Transverse colon (tissue), 4 donors: ENCODE results near the gene HOXB4. TPM values are rescaled to one million over a fixed set of nuclear protein-coding genes. Genes with fewer than 3 reads are reported as not detected.

Source experiments
- DNase-seq: peaks from one replicate; pipeline ENCODE4 v3.0.0-alpha.2; 2019
- H3K27ac ChIP-seq, 4 donors: fragments of 200-600 bp; sonication (generic); 2 replicates each; pipeline ENCODE4 v1.5.1; 2016 to 2018; ENCODE audit warnings: inconsistent platforms in 4 of 4
- H3K27me3 ChIP-seq: fragments of 200-600 bp; sonication (generic); 2 replicates; pipeline ENCODE4 v1.5.1; 2017; ENCODE audit warnings: inconsistent platforms
- H3K36me3 ChIP-seq, 4 donors: fragments of 200-600 bp; sonication (generic); 2 replicates each; pipeline ENCODE4 v1.5.1; 2017 to 2019; ENCODE audit warnings: inconsistent platforms in 4 of 4
- H3K4me1 ChIP-seq, 4 donors: fragments of 200-600 bp; sonication (generic); 2 replicates each; pipeline ENCODE4 v1.5.1; 2017 to 2020; ENCODE audit warnings: inconsistent platforms in 4 of 4
- H3K4me3 ChIP-seq, 4 donors: fragments of 200-600 bp; sonication (generic); 1 replicate in 1 of 4; 2 replicates in 3 of 4; pipeline versions ENCODE4 v1.5.1 to v1.6.1; 2017 to 2019; ENCODE audit warnings: inconsistent platforms in 4 of 4
- H3K9me3 ChIP-seq, 2 donors: fragments of 200-600 bp; sonication (generic); 2 replicates each; pipeline ENCODE4 v1.5.1; 2017 to 2019; ENCODE audit warnings: inconsistent platforms in 2 of 2
- EP300 ChIP-seq: sonication (generic); formaldehyde crosslinking; IDR thresholded peaks from one replicate; pipeline ENCODE4 v1.6.1; 2017; ENCODE audit warnings: antibody characterized with exemption, low read depth
- POLR2A ChIP-seq: fragments of 450-650 bp; IDR thresholded peaks from one replicate; pipeline ENCODE4 v1.6.1; 2016; ENCODE audit warnings: antibody characterized with exemption, mild to moderate bottlenecking, moderate library complexity
- POLR2AphosphoS5 ChIP-seq, 3 donors: sonication (generic); formaldehyde crosslinking; IDR thresholded peaks; one replicate each; pipeline ENCODE4 v1.6.1; 2016; ENCODE audit warnings: antibody characterized with exemption in 3 of 3
- WGBS, 2 donors: methylation state at CpG; one replicate each; pipeline ENCODE4 v1.1.5; 2018; ENCODE audit warnings: low coverage in 1 of 2; 5-methylcytosine and 5-hydroxymethylcytosine counted together
- in situ Hi-C, 4 donors: fragments of 200-750 bp; cut with MboI; loops; one replicate each; pipeline versions ENCODE4 v1.15.0 to v1.15.1; 2017; ENCODE audit warnings: low sequenced_read_pairs in 3 of 4, low pct_ligation_motif_present in 1 of 4, low pct_unique_long_range_greater_than_20kb in 1 of 4
- intact Hi-C: fragments of 100-400 bp; cut with DNase I; formaldehyde crosslinking; loops from one replicate; pipeline ENCODE4 v1.15.1; 2023; ENCODE audit warnings: low total_unique reads
- total RNA-seq, 4 donors: library from RNA; depleted of rRNA; stranded (reverse); fragments of >200 nt; gene quantifications; one replicate each; pipeline ENCODE4 v1.1.0, GENCODE V29; 2016
- TF ChIP-seq, protein P1 (sequence below), 5 experiments: fragments of 200-600 bp in 3 of 5; fragments of 450-650 bp in 2 of 5; sonication (generic) in 3 of 5; IDR thresholded peaks; 1 replicate in 2 of 5; 2 replicates in 3 of 5; pipeline ENCODE4 v1.5.1; 2016 to 2017; ENCODE audit warnings: antibody characterized with exemption in 5 of 5, inconsistent platforms in 3 of 5, mild to moderate bottlenecking in 2 of 5, moderate library complexity in 1 of 5

Gene HOXB4
- total RNA-seq, 4 donors from 2014 or later, result 1.9 to 4.8 (median 2.0) TPM; not detected in 1

DNA sequence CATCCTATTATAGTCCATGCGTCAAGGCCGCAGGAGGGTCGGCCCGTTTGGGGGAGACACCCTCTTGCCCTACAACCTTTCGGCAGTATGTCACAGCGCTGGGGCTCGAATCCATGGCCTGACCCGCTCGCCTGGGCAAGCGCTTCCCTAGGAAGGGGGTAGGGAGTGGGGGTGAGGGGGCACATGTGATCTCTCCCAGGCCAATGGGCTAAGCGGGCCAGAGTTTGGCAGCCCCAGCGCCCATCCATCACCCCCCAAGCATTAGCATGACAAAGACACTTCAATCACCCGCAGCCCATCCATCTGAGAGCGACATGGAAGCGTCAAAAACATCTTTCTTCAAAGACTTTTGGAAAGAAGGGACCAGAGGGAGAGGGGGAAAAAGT, 47.3 kb downstream of the HOXB4 start, which contains the start of gene HOXB1:
Gene HOXB1, minus strand, starts transcription at position 125 of the 386 bp plus-strand sequence. Its CDS starts 107 bp downstream, at position 18.
- intact Hi-C loops (no loop called here), in situ Hi-C loops (no loop called here)
- no peak for DNase-seq
- Histone ChIP-seq H3K27ac (no peak within 1 kb of the TSS), H3K36me3 (no peaks in the 10 kb centered on the region), H3K4me3 (no peak within 1 kb of the TSS), H3K4me1 (peaks cover 0 to 8% (median 0%) of the 10 kb centered on the region in 4 donors), H3K9me3 (no peaks in the 10 kb centered on the region), H3K27me3 (peaks cover 27% of the 10 kb centered on the region)
- WGBS, 2 donors, result 91% methylated on average over 15 of the region's 15 CpGs; no CpG with 5 or more reads in 1 of the 2 donors
- TF ChIP-seq POLR2AphosphoS5 (IDR thresholded peaks at IDR 0.05) (no peak), POLR2A (no peak), EP300 (no peak)
- TF ChIP-seq, protein P1, sequence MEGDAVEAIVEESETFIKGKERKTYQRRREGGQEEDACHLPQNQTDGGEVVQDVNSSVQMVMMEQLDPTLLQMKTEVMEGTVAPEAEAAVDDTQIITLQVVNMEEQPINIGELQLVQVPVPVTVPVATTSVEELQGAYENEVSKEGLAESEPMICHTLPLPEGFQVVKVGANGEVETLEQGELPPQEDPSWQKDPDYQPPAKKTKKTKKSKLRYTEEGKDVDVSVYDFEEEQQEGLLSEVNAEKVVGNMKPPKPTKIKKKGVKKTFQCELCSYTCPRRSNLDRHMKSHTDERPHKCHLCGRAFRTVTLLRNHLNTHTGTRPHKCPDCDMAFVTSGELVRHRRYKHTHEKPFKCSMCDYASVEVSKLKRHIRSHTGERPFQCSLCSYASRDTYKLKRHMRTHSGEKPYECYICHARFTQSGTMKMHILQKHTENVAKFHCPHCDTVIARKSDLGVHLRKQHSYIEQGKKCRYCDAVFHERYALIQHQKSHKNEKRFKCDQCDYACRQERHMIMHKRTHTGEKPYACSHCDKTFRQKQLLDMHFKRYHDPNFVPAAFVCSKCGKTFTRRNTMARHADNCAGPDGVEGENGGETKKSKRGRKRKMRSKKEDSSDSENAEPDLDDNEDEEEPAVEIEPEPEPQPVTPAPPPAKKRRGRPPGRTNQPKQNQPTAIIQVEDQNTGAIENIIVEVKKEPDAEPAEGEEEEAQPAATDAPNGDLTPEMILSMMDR (IDR thresholded peaks at IDR 0.05), result no peak

DNA sequence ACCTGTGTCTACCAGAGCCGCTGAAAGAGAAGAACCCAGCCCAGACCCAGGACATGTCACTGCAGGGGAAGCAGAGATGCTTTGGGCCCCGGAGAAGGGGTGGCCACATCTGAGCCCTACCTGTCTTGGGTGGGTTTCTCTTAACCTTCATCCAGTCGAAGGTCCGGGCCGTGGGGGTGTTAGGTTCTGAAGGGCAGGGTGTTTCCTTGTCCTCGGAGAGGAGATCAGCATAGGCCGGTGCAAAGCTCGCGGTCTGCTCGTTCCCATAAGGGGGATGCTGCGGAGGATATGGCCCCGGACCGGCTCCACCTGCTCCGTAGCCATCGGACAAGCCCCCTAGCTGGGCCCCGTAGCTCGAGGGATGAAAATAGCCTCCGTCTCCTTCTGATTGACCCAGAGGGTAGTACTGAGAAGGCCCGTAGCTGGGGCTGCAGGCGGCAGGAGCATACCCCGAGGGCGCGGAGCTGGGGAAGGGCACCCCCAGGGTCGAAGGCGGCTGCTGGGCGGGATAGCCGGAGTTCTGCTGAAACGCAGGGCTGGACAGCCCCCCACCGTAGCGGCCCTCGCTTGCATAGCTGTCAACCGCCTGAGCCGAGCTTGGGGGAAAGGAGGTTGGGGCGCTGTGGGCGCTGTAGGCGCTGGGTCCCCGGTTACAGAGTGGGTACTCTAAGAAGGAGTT, 47.8 kb downstream of the HOXB4 start:
- DNase-seq, result no peak
- no peak overlapping the region for H3K4me3 ChIP-seq
- no peaks in the 10 kb centered on the region for H3K36me3 ChIP-seq
- 94% methylated on average over 37 of the region's 37 CpGs; no CpG with 5 or more reads in 1 of the 2 donors for WGBS, 2 donors
- H3K27me3 ChIP-seq, result peaks cover 32% of the 10 kb centered on the region
- peaks cover 0 to 8% (median 0%) of the 10 kb centered on the region in 4 donors for H3K4me1 ChIP-seq
- H3K27ac ChIP-seq, result no peak overlapping the region
- in situ Hi-C loops (no loop called here), intact Hi-C loops (no loop called here)
- no peaks in the 10 kb centered on the region for H3K9me3 ChIP-seq
- TF ChIP-seq EP300 (no peak), POLR2AphosphoS5 (IDR thresholded peaks at IDR 0.05) (no peak), POLR2A (no peak)
- TF ChIP-seq, protein P1 (IDR thresholded peaks at IDR 0.05), result no peak

DNA sequence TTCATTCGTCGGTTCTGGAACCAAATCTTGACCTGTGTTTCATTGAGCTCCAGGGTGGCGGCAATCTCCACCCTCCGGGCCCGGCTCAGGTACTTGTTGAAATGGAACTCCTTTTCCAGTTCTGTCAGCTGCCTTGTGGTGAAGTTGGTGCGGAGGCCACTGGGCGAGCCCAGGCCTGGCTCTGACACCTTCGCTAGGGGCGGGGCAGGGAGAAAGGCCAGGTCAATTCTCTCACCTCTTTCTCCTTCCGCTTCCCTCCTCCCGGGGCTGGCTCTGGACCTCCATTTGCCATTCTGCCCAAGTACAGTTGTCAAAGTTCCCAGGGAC, 48.5 kb downstream of the HOXB4 start:
- Histone ChIP-seq H3K27ac (no peak overlapping the region), H3K4me1 (peaks cover 0 to 8% (median 0%) of the 10 kb centered on the region in 4 donors), H3K9me3 (no peaks in the 10 kb centered on the region), H3K4me3 (no peak overlapping the region), H3K27me3 (peaks cover 38% of the 10 kb centered on the region), H3K36me3 (no peaks in the 10 kb centered on the region)
- in situ Hi-C loops, result no loop called here
- TF ChIP-seq POLR2AphosphoS5 (IDR thresholded peaks at IDR 0.05) (no peak), POLR2A (no peak), EP300 (no peak)
- TF ChIP-seq, protein P1 (IDR thresholded peaks at IDR 0.05), result no peak
- WGBS, 2 donors, result 86 to 94% methylated on average over 9 to 11 of the region's 11 CpGs
- DNase-seq, result no peak
- intact Hi-C loops, result no loop called here

DNA sequence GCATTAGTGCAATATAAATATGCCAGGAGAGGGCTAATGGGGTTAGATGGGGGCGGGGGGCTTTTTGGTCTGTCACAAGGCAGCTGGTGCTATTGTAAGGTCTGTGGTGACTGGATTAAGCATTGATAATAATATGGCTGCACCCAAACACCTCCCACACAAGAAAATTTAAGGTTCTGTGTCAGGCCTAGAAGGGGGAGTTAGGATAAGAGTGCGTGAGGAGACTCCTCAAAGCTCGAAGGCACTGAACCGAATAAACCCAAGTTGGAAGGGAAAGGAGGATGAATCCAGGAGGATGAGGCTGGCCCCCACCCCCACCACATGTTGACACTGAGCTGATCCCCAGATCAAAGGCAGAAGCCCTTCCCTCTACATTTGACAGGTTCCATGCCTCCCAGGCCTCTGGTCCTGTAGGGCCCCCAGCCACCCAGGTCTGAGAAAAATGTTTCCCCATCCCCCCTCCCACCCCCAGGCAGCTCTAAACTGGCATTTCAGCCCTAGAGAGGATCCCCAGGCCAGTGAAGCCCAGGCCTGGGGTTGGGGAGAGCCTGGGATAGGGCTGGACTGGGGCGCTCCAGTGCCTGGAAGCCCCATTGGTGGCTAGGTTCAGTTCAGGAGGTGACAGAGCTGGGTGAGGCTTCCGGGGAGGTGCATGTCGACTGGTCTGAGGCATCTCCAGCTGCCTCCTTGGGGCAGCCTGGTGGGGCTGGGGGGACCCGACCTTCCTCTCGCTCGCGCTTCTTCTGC, 49.0 kb downstream of the HOXB4 start:
- no peaks in the 10 kb centered on the region for H3K9me3 ChIP-seq
- H3K4me3 ChIP-seq, result no peak overlapping the region
- H3K27me3 ChIP-seq, result peaks cover 38% of the 10 kb centered on the region
- in situ Hi-C loops, result no loop called here
- peaks cover 0 to 8% (median 0%) of the 10 kb centered on the region in 4 donors for H3K4me1 ChIP-seq
- H3K36me3 ChIP-seq, result no peaks in the 10 kb centered on the region
- whole genome bisulfite sequencing, 2 donors, result 93% methylated on average over 11 of the region's 11 CpGs; no CpG with 5 or more reads in 1 of the 2 donors
- TF ChIP-seq, protein P1 (IDR thresholded peaks at IDR 0.05), result no peak
- no peak for TF ChIP-seq POLR2A
- no peak for TF ChIP-seq POLR2AphosphoS5 (IDR thresholded peaks at IDR 0.05)
- no peak for TF ChIP-seq EP300
- DNase-seq, result no peak
- no peak overlapping the region for H3K27ac ChIP-seq
- intact Hi-C loops, result no loop called here
